Fibroblast of the conjunctiva (primary cell): ENCODE measurements around the gene NRSN2.
"Not testable (repeated sequence)": the region's sequence is repeated elsewhere in the genome, so short reads cannot be mapped to it uniquely, and the experiment has no call there.

ENCODE experiments used
- DNase-seq: peaks from one replicate; pipeline ENCODE4 v3.0.0-alpha.2; 2010; ENCODE audit warnings: low read depth

The NRSN2 gene

DNA sequence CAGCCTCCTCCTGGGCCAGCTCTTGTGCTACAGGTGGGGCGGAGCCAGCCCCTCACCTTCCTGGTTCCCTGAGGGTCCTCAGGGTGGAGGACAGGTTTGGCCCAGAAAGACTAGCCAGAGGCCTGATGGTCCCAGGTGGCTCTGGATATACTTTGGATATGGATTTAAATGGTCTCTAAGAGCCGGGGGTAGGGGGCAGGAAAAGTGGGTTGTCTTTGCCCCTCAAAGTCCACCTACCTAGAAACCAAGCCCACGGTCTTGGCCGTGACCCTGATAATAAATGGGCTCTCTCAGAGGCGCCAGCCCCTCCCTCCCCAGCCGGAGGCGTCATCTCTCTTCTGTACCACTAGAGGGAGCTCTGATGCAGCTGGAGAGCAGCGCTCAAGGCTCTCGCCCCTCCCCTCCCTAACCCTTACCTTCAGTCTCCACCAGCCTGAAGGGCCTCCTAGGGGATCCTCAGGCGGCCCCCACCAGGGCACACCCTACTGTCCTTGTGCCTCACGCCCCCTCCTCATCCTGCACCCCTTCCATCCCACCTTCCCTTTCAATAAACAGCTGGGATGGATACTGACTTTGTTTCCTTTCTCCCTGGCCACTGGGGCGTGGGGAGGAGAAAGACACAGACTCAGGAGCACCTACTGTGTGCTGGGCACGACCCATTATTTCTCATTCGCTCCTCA lies 7.5 kb downstream of the NRSN2 start:
- no peak for DNase-seq

DNA sequence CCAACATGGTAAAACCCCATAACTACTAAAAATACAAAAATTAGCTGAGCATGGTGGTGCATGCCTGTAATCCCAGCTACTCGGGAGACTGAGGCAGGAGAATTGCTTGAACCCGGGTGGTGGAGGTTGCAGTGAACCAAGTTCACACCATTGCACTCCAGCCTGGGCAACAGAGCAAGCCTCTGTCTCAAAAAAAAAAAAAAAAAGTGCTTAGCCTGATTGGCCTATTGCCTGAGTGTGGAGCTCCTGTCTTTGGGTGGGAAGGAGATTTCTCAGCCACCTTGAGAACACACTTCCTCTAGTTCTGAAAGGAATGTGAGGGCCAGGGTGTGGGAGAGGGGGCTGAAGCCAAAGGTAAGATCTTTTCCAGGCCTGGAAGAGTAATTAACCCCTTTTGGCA lies 9.2 kb downstream of the NRSN2 start:
- DNase-seq, result not testable (repeated sequence)

DNA sequence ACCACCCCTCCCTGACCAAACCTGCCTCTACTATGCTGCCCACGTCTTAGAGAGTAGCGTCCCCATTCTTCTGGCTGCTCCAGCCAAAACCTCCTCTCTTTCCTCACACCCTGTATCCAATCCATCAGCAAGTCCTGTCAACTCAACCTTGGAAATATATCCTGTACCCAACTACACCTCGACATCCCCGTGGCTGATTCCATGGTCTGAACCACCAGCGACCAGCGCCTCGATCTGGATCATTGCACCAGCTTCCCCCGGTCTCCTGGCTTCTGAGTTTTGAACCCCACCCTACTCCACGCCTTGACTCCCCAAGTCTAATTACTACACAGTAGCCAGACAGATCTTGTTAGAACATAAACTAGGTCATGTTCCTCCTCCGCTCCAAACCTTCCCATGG lies 9.8 kb downstream of the NRSN2 start:
- DNase-seq, result no peak

DNA sequence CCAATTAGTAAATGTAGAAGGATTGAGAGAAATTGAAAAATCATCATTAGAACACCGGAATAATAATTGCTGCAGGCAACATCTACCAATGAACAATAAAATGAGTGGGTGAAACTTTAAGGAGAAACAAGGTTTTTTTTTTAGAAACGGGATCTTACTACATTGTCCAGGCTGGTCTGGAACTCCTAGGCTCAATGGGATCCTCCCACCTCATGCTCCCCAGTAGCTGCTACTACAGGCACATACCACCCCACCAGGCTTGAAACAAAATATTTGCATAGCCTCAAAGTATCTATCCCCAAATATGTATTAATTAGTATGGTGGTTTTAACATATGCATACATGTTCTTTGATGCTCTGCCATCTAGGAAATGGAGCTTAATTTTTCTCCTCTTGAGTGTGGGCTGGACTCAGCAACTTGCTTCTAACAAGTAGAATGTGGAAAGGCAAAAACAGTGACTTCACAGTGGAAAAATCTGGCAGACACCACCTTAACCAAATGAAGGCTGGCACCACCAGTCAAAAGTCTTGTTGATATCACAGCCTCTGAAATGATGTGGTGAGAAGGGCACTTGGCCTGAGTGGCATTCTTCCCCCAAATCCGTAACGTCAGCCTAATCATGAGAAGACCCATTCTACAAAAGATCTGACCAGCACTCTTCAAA lies 12.1 kb downstream of the NRSN2 start:
- no peak for DNase-seq

DNA sequence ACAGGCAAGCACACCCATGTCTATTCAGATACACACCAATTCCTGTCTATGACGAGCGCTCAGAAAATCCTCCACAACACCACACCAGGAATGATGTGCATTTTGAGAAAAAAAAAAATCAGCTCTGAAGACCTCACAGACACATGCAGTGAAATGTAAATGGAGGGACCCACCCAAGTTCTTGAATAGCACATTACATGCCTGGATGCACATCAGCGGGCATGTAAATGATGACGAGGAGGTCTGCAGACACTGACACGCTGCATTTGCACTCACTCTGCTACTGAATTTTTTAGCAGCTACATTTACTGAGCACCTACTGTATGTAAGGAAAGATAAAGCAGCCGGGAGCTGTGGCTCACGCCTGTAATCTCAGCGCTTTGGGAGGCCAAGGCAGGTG lies 14.7 kb downstream of the NRSN2 start:
- no peak for DNase-seq

DNA sequence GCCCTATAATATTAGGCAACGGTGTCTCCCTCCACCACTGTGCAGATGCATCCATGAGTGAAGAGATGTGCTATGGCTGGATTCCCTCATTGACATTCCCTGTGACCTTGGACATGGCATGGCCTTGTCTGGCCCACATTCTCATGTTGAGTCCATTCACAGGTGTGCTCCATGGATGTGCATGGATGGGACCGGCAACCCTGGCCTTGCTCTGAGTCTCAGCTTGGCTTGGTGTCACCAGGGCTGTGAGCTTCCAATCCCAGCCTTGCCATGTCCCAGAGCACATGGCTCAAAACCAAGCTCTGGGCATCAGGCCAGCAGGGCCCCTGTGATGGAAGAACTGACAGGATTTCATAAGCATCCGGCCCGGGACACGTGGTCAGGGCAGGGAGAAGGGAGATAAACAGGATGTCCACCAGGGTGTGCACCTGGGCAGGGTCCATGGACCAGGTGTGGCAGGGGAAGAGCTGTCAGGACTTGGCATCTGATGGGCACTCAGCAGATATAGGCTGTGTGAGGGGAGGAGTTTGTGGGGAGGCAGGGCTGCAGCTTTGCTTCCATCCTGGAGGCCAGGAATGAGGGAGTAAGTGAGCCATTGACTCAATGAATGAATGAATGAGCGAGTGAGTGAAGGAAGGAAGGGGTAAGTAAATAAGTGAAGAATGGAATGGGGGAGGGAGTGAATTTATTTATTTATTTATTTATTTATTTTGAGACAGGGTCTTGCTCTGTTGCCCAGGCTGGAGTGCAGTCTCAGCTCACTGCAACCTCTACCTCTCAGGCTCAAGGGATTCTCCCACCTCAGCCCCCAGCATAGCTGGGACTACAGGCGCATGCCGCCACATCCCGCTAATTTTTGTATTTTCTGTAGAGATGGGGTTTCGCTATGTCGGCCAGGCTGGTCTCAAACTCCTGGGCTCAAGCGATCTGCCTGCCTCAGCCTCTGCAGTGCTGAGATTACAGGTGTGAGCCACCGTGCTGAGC lies 15.7 kb downstream of the NRSN2 start:
- peak; percentile 85 for DNase-seq

DNA sequence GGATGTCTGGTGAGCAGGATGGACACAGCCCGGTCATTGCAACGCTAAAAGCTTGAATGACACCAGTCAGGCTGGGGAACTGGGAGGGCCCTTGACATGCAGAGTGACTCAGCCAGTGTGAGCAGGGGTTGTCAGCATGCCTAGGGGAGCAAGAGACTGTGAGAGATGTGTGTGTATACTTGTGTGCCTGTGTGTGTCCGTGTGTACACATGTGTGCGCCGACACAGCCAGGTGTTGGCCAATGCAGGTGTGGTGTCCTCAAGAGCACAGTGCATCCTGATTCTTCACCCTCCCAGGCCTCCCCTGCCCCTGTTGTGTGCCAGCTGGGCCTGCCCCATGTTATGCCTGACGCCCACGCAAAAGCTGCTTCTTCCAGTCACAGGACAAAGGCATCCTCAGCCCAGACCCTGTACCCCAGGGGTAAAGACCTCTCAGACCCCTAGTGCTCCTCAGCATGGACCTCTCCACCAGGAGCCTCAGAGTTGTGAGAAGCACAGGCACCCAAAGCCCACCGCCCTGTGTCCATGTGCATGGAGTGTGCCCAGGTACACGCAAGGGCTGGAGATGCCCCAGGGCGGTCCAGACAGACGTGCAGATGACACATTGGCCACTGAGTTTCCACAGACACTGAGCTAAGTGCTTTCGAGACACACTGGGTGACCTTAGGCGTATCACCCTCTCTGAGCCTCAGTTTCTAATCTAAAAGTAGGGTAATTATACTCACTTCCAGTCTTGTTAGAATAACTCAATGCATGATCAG lies 16.6 kb downstream of the NRSN2 start:
- no peak for DNase-seq

DNA sequence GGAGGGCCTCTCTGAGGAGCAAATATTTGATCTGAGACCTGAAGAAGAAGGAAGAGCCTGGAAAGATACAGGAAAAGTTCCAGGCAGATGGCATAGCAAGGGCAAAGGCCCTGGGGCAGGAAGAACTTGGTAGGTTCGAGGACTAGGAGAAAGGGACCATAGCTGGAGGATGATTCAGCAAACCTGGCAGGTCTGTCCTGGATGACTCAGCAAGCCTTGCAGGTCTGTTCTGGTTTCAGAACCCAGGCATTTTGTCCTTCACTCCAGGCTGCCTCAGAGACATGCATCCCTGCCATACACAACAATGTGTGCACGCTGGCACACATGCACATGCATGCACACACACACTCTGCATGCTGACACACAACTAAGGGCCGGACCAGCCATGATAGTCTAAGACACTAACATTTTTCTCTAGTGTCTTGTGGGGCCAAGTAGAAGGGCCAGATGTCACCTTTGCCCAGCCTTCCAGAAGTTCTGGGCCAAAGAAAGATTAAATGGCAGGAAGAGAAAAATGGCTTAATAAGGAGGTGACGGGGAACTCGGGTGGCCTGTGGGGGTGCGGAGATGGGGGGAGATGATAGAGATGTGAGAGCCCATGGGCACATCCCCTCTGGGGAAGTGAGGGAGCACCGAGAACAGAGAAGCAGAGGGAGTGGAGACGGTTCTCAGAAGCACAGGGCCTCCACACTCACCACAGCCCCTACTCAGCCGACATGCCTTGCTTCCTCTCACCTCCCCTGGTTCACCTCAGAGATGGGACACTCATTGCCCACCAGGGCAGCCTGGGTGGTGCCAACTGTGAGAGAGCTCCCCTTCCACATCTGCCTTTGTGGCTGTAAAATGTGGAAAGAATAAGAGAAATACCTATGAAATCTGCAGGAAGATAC lies 18.2 kb downstream of the NRSN2 start:
- no peak for DNase-seq

DNA sequence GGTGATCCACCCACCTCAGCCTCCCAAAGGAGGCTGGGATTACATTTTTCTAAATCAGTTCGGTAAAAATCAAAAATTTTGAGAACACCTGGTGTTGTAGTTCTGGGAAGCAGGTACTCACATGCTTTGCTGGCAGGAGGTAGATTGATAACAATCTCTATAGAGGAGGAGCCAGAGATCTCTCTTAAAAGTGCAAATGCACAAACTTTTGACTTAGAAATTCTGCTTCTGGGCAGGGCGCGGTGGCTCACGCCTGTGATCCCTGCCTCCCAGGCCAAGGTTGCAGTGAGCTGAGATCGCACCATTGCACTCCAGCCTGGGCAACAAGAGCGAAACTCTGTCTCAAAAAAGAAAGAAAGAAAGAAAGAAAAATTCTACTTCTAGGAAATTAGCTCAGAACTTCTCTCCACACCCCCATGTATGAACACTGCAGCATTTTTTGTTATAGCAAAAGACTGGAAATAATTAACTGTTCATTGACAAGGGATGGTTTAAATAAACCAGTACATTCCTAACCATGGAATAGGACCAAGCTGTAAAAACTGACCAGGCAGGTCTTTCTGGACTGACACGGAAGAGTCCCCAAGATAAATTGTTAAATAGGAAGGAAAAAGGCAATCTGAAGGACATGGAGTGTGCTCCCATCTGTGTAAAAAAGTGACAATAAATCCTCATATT lies 19.3 kb downstream of the NRSN2 start:
- DNase-seq, result no peak

DNA sequence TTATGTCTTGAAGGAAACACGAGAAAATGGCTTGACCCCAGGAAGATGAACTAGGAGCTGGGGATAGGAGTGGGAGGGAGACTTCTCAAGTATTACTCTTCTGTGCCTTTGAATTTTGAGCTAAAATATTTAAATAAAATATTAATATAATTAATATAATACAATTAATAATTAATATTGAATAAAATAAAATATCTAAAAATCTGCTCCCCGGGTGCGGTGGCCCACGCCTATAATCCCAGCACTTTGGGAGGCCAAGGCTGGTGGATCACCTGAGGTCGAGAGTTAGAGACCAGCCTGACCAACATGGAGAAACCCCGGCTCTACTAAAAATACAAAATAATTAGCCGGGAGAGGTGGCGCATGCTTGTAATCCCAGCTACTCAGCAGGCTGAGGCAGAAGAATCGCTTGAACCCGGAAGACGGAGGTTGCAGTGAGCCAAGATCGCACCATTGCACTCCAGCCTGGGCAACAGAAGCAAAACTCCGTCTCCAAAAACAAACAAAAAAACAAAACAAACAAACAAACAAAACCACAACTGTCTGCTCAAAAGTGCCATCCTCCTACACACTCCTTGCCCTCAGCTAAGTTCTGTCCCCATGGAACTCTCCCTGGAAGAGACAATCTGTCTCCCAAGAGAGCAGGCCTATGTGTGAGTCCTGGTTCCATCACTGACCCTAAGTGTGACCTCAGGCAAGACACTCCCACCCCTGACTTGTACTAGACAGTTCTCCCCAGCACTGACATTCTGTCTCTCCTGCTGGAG lies 20.0 kb downstream of the NRSN2 start:
- no peak for DNase-seq

DNA sequence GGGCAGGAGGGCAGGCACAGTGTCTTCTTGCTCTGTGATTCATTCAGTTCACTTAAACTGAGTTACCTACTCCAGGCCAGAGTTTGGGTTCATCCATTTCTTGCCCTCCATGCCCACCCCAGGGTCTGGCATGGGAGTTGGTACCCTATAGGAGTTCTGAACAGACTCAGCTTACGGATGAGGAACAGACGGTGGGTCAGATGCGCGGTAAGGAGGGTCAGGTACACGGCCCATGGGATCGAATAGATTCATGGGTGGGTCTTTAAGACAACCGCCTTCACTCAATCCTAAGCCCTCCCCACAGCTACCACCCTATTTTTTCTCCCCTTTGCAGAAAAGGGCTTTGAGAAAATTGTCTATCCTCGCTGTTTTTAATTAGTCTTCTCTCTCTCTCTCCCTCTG lies 20.6 kb downstream of the NRSN2 start:
- DNase-seq, result no peak

DNA sequence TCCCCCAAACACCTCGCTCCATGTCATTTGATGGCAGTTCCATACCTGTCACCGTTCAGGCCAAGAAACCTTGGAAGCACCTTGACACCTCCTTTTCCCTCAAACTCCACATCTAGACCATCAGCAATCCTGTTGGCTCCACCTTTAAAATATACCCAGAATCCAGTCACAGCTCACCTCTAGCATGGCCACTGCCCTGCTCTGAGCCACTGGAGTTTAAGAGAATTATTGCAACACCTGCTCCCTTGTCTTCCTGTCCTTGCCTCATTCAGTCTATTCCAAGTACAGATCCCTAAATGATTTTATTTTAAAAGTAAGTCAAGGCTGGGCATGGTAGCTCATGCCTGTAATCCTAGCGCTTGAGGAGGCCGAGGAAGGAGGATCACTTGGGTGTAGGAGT lies 22.0 kb downstream of the NRSN2 start:
- DNase-seq, result no peak

DNA sequence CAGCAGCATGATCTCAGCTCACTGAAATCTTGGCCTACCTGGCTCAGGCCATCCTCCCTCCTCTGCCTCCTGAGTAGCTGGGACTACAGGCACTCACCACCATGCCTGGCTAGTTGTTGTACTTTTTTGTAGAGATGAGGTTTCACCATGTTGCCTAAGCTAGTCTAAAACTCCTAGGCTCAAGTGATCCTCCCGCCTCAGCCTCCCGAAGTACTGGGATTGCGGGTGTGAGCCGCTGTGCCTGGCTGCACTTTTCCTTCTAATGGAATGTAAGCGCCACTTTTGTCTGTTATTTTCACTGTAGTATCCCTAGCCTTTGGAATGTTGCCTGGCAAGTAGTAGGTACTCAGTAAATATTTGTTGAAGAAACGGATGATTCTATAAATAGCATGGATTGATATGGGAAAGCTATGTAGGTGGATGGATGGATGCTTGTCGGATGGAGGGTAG lies 23.3 kb downstream of the NRSN2 start:
- no peak for DNase-seq

DNA sequence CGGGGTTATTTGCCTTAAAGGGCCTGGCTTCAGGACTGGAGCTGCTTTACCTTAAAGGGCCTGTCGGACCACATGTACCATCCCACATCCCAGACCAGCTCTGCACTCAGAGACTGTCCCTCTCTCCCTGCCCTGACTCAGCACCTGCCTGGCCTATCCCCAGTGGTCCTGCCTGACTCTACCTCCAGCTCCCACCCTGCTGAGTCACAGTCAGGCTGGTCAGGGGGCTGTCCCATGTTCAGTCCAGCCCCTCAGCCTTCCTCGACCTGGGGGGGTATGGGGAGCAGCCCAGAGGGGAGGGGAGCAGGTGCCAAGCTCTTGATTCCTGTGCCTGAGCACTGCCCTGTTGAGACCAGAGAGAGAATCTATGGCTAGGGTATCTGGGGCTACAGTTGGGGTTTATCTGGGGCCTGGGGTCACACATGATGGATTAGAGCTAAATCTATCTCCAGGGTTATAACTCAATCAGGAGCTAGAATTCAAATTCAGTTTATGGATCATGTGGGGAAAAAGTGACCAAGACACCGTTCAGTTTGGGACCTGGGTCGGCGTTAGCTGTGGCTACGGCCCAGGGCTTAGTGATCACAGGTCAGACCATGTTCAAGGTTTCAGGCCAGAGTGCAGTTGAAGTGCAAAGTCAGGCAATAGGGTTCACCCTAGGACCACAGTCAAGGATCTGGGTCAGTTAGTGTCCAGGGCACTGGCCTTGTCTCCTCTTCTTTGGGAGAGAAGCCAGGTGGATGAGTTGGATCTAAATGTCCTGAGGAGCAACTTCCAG lies 24.3 kb downstream of the NRSN2 start:
- no peak for DNase-seq

DNA sequence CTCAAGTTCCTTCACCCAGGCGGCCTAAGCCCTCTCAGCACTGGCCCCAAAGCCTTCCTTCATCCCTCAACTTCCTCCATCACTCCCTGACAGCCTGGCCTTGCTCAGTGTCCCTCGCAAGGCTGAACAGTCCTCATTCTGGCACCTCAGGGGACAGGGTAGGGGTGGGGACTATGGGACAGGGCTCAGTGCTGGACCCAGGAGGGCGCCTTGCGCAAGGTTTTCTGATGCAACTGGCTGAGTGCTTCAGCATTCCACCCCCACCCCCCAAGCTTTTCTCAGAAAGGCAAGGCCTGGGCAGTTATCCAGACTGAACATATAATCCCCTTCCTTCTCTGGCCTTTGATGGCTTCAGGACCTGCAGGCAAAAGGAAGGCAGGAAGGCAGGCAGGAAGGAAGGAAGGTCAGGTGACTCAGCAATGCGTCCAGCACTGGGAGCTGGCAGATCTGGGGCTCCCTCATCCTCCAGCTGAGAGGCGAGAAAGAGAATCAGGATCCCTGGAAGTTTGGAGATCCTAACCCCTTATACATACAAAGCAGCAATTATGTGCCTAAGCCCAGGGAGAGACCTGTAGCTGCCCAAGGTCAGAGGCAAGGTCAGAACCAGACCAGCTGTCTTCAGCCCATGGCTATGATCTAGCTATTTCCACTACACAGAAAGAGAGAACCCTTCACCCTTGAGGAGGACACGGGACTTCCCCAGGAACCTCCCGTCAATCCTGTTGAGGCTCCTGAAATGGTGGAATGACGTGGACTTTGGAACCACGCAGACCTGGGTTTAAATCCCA lies 25.0 kb downstream of the NRSN2 start:
- peak; percentile 95 for DNase-seq

DNA sequence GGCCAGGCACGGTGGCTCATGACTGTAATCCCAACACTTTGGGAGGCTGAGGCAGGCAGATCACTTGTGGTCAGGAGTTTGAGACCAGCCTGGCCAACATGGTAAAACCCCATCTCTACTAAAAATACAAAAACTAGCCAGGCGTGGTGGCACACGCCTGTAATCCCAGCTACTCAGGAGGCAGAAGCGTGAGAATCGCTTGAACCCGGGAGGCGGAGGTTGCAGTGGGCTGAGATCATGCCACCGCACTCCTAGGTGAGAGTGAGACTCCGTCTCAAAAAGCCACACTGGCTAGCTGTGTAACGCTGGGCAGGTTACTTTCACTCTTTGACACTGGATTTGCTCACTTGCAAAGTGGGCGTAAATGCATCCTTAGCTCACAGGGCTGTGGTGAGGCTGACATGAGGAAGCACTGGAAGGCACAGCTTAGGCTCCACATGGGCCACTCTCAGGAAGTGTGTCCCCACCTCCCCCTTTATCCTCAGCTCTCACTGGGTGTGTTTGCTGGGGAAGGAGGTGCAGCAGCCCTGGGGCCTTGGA lies 25.7 kb downstream of the NRSN2 start:
- not testable (repeated sequence) for DNase-seq

DNA sequence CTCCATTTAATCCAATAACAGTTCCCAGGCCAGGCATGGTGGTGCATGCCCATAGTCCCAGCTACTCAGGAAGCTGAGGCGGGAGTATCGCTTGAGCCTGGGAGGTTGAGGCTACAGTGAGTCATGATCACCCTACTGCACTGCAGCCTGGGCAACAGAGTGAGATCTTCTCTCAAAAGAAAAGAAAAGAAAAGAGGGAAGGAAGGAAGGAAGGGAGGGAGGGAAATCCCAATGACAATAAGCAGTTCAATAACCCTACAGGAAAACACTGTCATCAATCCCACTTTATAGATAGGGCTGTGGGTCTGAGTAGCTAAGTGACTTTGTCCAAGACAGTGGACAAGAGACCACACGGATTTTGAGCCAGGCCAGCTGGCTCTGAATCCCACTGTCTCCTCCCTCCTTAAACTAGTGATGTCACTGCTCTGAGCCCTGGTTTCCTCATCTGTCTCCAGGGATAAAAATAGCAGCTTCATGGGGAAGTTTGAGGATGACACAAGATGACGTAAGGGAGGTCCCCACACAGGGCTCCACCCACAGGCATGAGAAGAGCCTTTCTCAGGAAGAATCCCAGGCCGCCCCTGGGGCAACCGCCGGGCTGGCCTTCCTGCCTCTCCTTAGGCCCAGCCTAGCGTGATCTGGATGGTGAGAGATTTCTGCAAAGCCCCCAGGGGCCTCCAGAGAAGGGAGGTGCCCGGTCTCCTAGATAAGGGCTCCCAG lies 26.4 kb downstream of the NRSN2 start:
- peak; percentile 77 for DNase-seq
